HCT116 (cell line): ENCODE measurements around the gene TMED10. TPM values are rescaled to one million over a fixed set of nuclear protein-coding genes. Genes with fewer than 3 reads are reported as not detected.

ENCODE experiments used
- ATAC-seq: fragments of 200-7000 bp; cut with Tn5 transposase; 2 replicates; pipeline ENCODE4 v1.9.1; 2020; ENCODE audit warnings: mild to moderate bottlenecking, moderate library complexity
- BruUV-seq: library from RNA; stranded (reverse); fragments of 400-500 nt; replicated peaks from 2 replicates; lab custom pipeline; 2021; lab: Mats Ljungman, UMichigan
- CTCF ChIA-PET: fragments of 300-600 bp; sonication (Branson Sonifier 250); formaldehyde crosslinking; loops from one replicate; lab custom pipeline; 2021; ENCODE audit warnings: antibody characterized with exemption; lab: Charles Lee
- POLR2A ChIA-PET: fragments of 300-600, 350-600 bp; sonication (Branson Sonifier 250); formaldehyde crosslinking; loops from one replicate; lab custom pipeline; 2021; ENCODE audit warnings: antibody characterized with exemption; lab: Charles Lee
- RAD21 ChIA-PET, 2 experiments: fragments of 300-600 bp; sonication (Branson Sonifier 250); formaldehyde crosslinking; loops; one replicate each; lab custom pipeline; 2023; ENCODE audit warnings: low total read pairs in 2 of 2; ENCODE audit not compliant: uncharacterized antibody in 2 of 2, unreplicated experiment in 2 of 2, low non-redundant PET in 1 of 2; lab: Charles Lee
- DNase-seq: peaks from one replicate; pipeline ENCODE4 v3.0.0-alpha.2; 2010; ENCODE audit warnings: low read depth, low spot score
- H2AFZ ChIP-seq: fragments of 200-600 bp; shearing (Covaris generic), sonication (generic); 2 replicates; pipeline ENCODE4 v1.6.1; 2017; ENCODE audit warnings: low read depth, mixed run types, mixed read lengths, antibody characterized with exemption, low read length; ENCODE audit not compliant: poor library complexity, severe bottlenecking
- H3K27ac ChIP-seq: 2 replicates; pipeline ENCODE4 v1.5.1; 2012; ENCODE audit warnings: low read depth, low read length
- H3K27me3 ChIP-seq: fragments of 200-600 bp; sonication (generic); 2 replicates; pipeline ENCODE4 v1.6.1; 2016; ENCODE audit warnings: mixed run types, low read length, mixed read lengths; ENCODE audit not compliant: insufficient read depth
- H3K36me3 ChIP-seq, 2 experiments: fragments of 200-500 bp in 1 of 2; fragments of 200-600 bp in 1 of 2; sonication (Bioruptor generic) in 1 of 2; sonication (generic) in 1 of 2; 2 replicates each; pipeline versions ENCODE4 v1.5.1 to v1.6.1; 2014 to 2016; ENCODE audit warnings: low read length in 2 of 2, inconsistent platforms in 1 of 2, mixed read lengths in 1 of 2, mixed run types in 1 of 2; ENCODE audit not compliant: insufficient read depth in 2 of 2, control insufficient read depth in 1 of 2
- H3K4me1 ChIP-seq, 2 experiments: fragments of 200-600 bp in 1 of 2; sonication (generic) in 1 of 2; 2 replicates each; pipeline versions ENCODE4 v1.5.1 to v1.6.1; 2012 to 2017; ENCODE audit warnings: low read length in 2 of 2, inconsistent platforms in 1 of 2, mild to moderate bottlenecking in 1 of 2, mixed read lengths in 1 of 2, mixed run types in 1 of 2, moderate library complexity in 1 of 2; ENCODE audit not compliant: insufficient read depth in 2 of 2, control insufficient read depth in 1 of 2
- H3K4me2 ChIP-seq: fragments of 200-600 bp; sonication (generic); 2 replicates; pipeline ENCODE4 v1.6.1; 2017; ENCODE audit warnings: mixed run types, low read length, mixed read lengths
- H3K4me3 ChIP-seq, 2 experiments: fragments of 200-600 bp in 1 of 2; sonication (generic) in 1 of 2; replicated peaks in 1 of 2; 2 replicates each; pipeline ENCODE4 v1.5.1; 2011 to 2016; ENCODE audit warnings: low read length in 2 of 2, control low read depth in 1 of 2, low read depth in 1 of 2, mild to moderate bottlenecking in 1 of 2, mixed read lengths in 1 of 2, mixed run types in 1 of 2
- H3K79me2 ChIP-seq: fragments of 200-600 bp; sonication (generic); 2 replicates; pipeline ENCODE4 v1.6.1; 2017; ENCODE audit warnings: mild to moderate bottlenecking, mixed run types, low read length, moderate library complexity, mixed read lengths; ENCODE audit not compliant: insufficient read depth
- H3K9ac ChIP-seq: fragments of 200-600 bp; sonication (generic); 2 replicates; pipeline ENCODE4 v1.6.1; 2016; ENCODE audit warnings: low read length, mixed read lengths
- H3K9me2 ChIP-seq: fragments of 200-600 bp; sonication (generic), shearing (Covaris generic); 2 replicates; pipeline ENCODE4 v1.6.1; 2017; ENCODE audit warnings: mixed run types, mild to moderate bottlenecking, moderate library complexity; ENCODE audit not compliant: insufficient read depth
- H3K9me3 ChIP-seq, 2 experiments: fragments of 200-500 bp in 1 of 2; fragments of 200-600 bp in 1 of 2; sonication (Bioruptor generic) in 1 of 2; sonication (generic) in 1 of 2; 2 replicates each; pipeline ENCODE4 v1.6.1; 2014 to 2017; ENCODE audit warnings: low read length in 2 of 2, mixed read lengths in 2 of 2, inconsistent platforms in 1 of 2, low read depth in 1 of 2, mild to moderate bottlenecking in 1 of 2, mixed run types in 1 of 2, moderate library complexity in 1 of 2; ENCODE audit not compliant: control insufficient read depth in 1 of 2, insufficient read depth in 1 of 2
- H4K20me1 ChIP-seq: fragments of 200-600 bp; sonication (generic), shearing (Covaris generic); 2 replicates; pipeline ENCODE4 v1.6.1; 2017; ENCODE audit warnings: mixed run types, mild to moderate bottlenecking, moderate library complexity; ENCODE audit not compliant: insufficient read depth
- ATF3 ChIP-seq: IDR thresholded peaks from 2 replicates; pipeline ENCODE4 v1.6.1; 2012
- CTCF ChIP-seq, 3 experiments: fragments of 200-600 bp in 1 of 3; sonication (generic) in 1 of 3; IDR thresholded peaks in 2 of 3; conservative IDR thresholded peaks in 1 of 3; 2 replicates each; pipeline ENCODE4 v1.5.1; 2012 to 2017; ENCODE audit warnings: low read depth in 2 of 3, low read length in 2 of 3, antibody characterized with exemption in 1 of 3, borderline replicate concordance in 1 of 3, control low read depth in 1 of 3, mild to moderate bottlenecking in 1 of 3, mixed read lengths in 1 of 3, mixed run types in 1 of 3, moderate library complexity in 1 of 3; ENCODE audit not compliant: insufficient read depth in 1 of 3
- ELF1 ChIP-seq: IDR thresholded peaks from 2 replicates; pipeline ENCODE4 v1.6.1; 2012; ENCODE audit warnings: low read depth, borderline replicate concordance
- EZH2 ChIP-seq: fragments of 200-600 bp; sonication (generic); IDR thresholded peaks from 2 replicates; pipeline ENCODE4 v1.6.1; 2017; ENCODE audit warnings: antibody characterized with exemption, mixed run types
- EZH2phosphoT487 ChIP-seq: fragments of 200-600 bp; IDR thresholded peaks from 2 replicates; pipeline ENCODE4 v1.6.1; 2018; ENCODE audit warnings: antibody characterized with exemption, borderline replicate concordance
- JUND ChIP-seq: IDR thresholded peaks from 2 replicates; pipeline ENCODE4 v1.6.1; 2012
- POLR2A ChIP-seq: IDR thresholded peaks from 2 replicates; pipeline ENCODE4 v1.7.0; 2011; ENCODE audit warnings: borderline replicate concordance; ENCODE audit not compliant: insufficient read depth, insufficient read length; ENCODE audit errors: extremely low read depth
- REST ChIP-seq: IDR thresholded peaks from 2 replicates; pipeline ENCODE4 v1.6.1; 2012; ENCODE audit warnings: low read depth
- TCF7L2 ChIP-seq: IDR thresholded peaks from 2 replicates; pipeline ENCODE4 v1.7.0; 2011; ENCODE audit warnings: borderline replicate concordance, inconsistent platforms; ENCODE audit not compliant: insufficient read depth, insufficient read length; ENCODE audit errors: extremely low read depth
- YY1 ChIP-seq: IDR thresholded peaks from 2 replicates; pipeline ENCODE4 v1.6.1; 2011; ENCODE audit warnings: low read length, low read depth, moderate library complexity, mild to moderate bottlenecking; ENCODE audit not compliant: insufficient replicate concordance; ENCODE audit errors: extremely low read depth
- intact Hi-C: fragments of 100-400 bp; cut with micrococcal nuclease; formaldehyde crosslinking; loops from 2 replicates; pipeline ENCODE4 v1.10.0; 2022
- total RNA-seq: library from RNA; stranded (reverse); gene quantifications from one replicate; pipeline ENCODE4 v1.2.1, GENCODE V29; 2021; ENCODE audit not compliant: unreplicated experiment

The TMED10 gene
- total RNA-seq, 1 experiment from 2014 or later = 303 TPM

GRCh38 chr14:75221797-75222196 lies 45.4 kb upstream of the TMED10 start:
- Histone ChIP-seq H3K9me2 (no peaks in the 10 kb centered on the region), H3K79me2 (no peaks in the 10 kb centered on the region), H3K9me3 (no peaks in the 10 kb centered on the region), H3K4me2 (no peak overlapping the region), H3K4me1 (no peaks in the 10 kb centered on the region), H3K4me3 (no peak overlapping the region), H4K20me1 (no peaks in the 10 kb centered on the region), H3K27me3 (no peaks in the 10 kb centered on the region), H3K9ac (no peak overlapping the region), H3K36me3 (no peaks in the 10 kb centered on the region), H2AFZ (no peak overlapping the region), H3K27ac (no peak overlapping the region)
- ChIA-PET RAD21 (no interaction called here), POLR2A (no interaction called here), CTCF (no interaction called here)
- TF ChIP-seq JUND (no peak), ELF1 (no peak), REST (no peak), POLR2A (no peak), EZH2 (no peak)
- DNase-seq (no peak), ATAC-seq (no peak)
- intact Hi-C loops = no loop called here
- no TSS peak for BruUV-seq

GRCh38 chr14:75220156-75220555 lies 43.7 kb upstream of the TMED10 start:
- ATAC-seq (no peak), DNase-seq (no peak)
- intact Hi-C loops = no loop called here
- Histone ChIP-seq H3K4me3 (no peak overlapping the region), H3K4me1 (no peaks in the 10 kb centered on the region), H2AFZ (no peak overlapping the region), H3K27ac (no peak overlapping the region), H3K79me2 (no peaks in the 10 kb centered on the region), H3K9me3 (no peaks in the 10 kb centered on the region), H3K9ac (no peak overlapping the region), H3K36me3 (no peaks in the 10 kb centered on the region), H3K9me2 (no peaks in the 10 kb centered on the region), H3K4me2 (no peak overlapping the region), H4K20me1 (no peaks in the 10 kb centered on the region), H3K27me3 (no peaks in the 10 kb centered on the region)
- ChIA-PET POLR2A (no interaction called here), RAD21 (no interaction called here), CTCF (no interaction called here)
- BruUV-seq = no TSS peak
- TF ChIP-seq TCF7L2 = no peak
- no peak for TF ChIP-seq ATF3
- no peak for TF ChIP-seq EZH2phosphoT487
- no peak for TF ChIP-seq CTCF (IDR thresholded peaks at IDR 0.05 in 2 of 3, conservative IDR thresholded peaks at IDR 0.05 in 1 of 3; ENCODE audit: borderline replicate concordance in 1 of 3, insufficient read depth in 1 of 3, low read depth in 2 of 3, low read length in 2 of 3)
- no peak for TF ChIP-seq YY1
- TF ChIP-seq REST = no peak
